Mucosa of gallbladder (tissue), 1 donor: Measurements from ENCODE around the gene IDUA. TPM values are rescaled to one million over a fixed set of nuclear protein-coding genes. Genes with fewer than 3 reads are reported as not detected.

ENCODE experiments used
- DNase-seq: peaks from one replicate; pipeline ENCODE4 v3.0.0-alpha.2; 2020; ENCODE audit warnings: low spot score
- total RNA-seq: library from RNA; stranded (reverse); gene quantifications from one replicate; pipeline ENCODE4 v1.2.1, GENCODE V29; 2021
- donor health status: DM: no; HTN: no; CAD: no.

The IDUA gene
- total RNA-seq, 1 donor from 2014 or later = 93.0 TPM

- no peak for DNase-seq
These were observed 28.3 kb downstream of the IDUA start for GRCh38 chr4:1015179-1015578.

DNA sequence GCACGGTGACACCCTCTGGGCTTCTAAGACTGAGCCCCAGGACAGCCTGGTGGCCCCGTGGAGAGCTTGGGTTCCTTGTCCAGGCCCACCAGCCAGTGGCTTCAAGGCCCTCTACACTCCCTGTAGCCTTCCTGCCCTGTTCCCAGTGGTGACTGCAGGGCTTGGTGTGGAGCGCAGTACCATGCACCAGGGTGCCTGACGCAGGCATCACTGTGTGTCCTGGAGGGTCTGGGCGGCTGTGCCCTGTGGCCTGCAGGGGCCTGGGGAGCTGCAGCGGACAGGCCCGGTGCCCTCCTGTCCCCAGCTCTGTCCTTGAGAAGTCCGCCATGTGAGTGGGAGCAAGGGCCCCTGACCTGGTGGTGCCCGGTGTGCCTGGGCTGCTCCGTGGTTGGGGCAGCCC, 28.9 kb downstream of the IDUA start:
- no peak for DNase-seq

DNA sequence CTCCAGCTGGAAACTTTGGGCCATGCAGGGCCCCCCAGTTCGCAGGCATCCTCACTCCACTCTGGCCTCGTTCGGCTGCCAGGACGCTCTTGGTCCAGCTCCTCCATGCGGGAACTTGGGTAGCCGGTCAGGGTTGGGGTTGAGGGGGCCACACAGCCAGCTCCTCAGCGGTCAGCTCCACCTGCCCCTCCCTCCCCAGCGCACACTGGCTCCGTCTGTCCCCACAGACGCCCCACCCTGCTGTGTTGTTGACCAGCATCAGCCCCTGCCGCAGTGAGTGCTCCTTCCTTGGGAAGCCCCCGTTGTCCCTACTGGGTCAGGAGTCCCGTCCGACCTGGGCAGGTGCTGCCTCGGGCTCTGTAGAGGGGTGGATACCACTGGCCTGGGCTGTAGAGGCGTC, 30.4 kb downstream of the IDUA start:
- no peak for DNase-seq

GRCh38 chr4:1017706-1018105, 30.9 kb downstream of the IDUA start:
- no peak for DNase-seq

GRCh38 chr4:1018147-1019020, 31.5 kb downstream of the IDUA start:
- no peak for DNase-seq

DNA sequence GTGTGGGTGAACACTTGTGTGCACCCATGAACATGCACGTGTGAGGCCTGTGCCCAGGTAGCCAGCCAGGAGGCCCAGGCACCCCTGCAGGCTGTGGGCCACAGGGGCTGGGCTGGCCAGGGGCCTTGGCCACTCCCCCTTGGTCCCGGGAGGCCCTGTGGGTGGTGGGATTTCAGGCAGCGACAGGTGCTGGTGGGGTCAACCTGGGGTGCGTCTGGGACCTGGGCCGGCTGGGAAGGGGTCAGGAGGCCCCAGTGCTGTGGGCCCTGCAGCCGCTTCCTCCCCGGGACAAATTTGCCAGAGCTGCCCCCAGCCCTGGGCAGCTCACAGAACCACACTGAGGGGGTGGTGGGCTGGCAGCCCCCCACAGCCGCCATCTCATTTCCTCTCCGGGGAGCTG, 32.5 kb downstream of the IDUA start:
- no peak for DNase-seq

GRCh38 chr4:1019729-1020470, 33.1 kb downstream of the IDUA start:
- DNase-seq = no peak

- DNase-seq = no peak
These were observed 34.7 kb downstream of the IDUA start for GRCh38 chr4:1021386-1022050.

DNA sequence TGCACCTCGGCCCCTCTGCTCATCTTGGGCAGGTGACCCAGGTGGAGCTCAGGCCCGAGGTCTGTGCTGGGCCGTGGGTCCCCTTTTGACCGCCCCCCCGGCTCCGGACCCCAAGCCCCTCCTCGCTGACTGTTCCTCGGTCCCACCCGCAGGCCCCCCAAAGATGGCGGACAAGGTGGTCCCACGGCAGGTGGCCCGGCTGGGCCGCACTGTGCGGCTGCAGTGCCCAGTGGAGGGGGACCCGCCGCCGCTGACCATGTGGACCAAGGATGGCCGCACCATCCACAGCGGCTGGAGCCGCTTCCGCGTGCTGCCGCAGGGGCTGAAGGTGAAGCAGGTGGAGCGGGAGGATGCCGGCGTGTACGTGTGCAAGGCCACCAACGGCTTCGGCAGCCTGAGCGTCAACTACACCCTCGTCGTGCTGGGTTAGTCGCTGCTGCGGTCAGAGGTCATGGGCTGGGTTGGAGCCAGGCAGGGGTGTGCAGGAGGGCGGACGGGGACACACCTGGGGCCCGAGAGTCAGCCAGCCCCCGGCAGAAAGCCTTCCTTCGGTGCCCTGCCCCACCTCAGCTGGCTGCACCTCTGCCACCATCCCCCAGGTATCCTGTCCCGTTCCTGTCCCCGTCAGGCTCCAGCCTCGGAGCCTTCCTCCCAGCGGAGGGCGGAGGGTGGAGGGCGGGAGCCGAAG, 35.4 kb downstream of the IDUA start:
- DNase-seq = no peak

GRCh38 chr4:1022739-1023066, 35.9 kb downstream of the IDUA start:
- no peak for DNase-seq

- no peak for DNase-seq
These were observed 36.3 kb downstream of the IDUA start for GRCh38 chr4:1023075-1023640.

GRCh38 chr4:1023895-1024740, 37.3 kb downstream of the IDUA start:
- no peak for DNase-seq

DNA sequence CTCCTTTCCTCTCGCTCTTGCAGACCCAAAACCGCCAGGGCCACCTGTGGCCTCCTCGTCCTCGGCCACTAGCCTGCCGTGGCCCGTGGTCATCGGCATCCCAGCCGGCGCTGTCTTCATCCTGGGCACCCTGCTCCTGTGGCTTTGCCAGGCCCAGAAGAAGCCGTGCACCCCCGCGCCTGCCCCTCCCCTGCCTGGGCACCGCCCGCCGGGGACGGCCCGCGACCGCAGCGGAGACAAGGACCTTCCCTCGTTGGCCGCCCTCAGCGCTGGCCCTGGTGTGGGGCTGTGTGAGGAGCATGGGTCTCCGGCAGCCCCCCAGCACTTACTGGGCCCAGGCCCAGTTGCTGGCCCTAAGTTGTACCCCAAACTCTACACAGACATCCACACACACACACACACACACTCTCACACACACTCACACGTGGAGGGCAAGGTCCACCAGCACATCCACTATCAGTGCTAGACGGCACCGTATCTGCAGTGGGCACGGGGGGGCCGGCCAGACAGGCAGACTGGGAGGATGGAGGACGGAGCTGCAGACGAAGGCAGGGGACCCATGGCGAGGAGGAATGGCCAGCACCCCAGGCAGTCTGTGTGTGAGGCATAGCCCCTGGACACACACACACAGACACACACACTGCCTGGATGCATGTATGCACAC, 38.2 kb downstream of the IDUA start:
- no peak for DNase-seq

- DNase-seq = no peak
These were observed 39.3 kb downstream of the IDUA start for GRCh38 chr4:1026115-1026514.

DNA sequence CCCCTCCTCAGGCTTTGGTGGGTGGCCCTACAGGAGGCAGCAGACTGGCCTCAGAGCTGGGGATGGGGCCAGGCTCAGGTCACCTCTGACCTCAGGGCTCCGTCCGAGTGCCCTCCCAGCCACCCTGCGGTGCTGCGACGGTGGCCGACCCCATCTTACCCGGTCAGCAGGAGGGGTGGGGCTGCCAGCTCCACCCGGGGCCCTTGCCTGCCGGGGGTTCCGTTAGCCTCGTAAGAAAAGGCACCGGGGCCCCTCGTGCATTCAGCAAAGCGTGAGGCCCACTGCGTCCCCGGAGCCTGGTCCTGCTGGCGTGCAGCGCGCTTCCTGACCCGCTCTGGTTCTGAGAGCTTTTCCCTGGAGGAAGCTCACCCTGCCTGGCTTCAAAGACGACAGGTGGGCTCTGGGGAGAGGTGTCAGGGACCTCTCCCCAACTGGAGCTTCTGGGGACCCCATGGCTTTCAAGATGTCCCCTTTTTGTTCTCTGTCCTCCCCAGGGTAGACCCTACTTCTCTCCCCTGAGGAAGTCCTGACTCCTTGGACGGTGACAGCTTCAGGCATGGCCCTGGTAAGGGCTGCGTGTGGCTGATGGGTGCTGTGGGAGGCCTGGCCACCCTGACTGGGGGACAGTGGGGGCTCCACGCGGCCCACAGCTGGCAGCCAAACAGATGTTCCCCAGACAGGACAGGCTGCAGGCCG, 40.5 kb downstream of the IDUA start:
- no peak for DNase-seq

GRCh38 chr4:1027915-1028238, 41.0 kb downstream of the IDUA start:
- no peak for DNase-seq

DNA sequence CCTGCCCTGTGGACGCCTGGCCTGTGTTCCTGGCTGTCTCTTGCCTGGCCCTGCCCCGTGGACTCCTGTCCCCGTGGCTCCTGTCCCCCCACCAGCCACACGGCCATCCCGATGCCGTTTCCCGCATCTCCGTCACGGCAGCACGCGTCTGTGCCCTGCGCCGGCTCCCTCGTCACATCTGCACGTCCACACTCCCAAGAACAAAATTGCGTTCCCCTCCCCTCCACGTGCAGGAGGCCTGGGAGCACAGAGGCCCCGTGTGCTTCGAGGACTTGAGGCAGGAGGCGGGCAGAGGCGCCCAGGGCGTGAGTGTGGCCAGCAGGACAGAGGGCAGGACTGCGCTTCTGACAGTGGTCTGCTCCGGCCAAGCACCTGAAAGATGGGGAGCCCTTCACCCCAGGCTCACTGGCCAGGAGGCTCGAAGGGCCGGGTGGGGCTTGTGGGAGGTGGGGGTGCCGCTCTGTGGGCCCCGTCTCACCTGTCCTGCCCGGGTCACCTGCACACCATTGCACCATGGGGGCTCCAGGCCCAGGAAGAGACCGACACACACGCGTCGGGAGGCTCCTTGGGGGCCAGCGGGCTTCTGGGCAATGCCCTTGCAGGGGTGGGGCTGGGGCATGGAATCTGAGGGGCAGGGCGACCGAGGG, 41.9 kb downstream of the IDUA start:
- DNase-seq = no peak

GRCh38 chr4:1029529-1029928, 42.7 kb downstream of the IDUA start:
- no peak for DNase-seq

GRCh38 chr4:1030031-1030430, 43.2 kb downstream of the IDUA start:
- no peak for DNase-seq
